H9 (cell line): ENCODE results near the gene CD81. TPM values are rescaled to one million over a fixed set of nuclear protein-coding genes. Genes with fewer than 3 reads are reported as not detected.

Experiments
- DNase-seq: peaks from one replicate; pipeline ENCODE4 v3.0.0-alpha.2; 2017
- H2AFZ ChIP-seq: one replicate; pipeline ENCODE4 v1.6.1; 2013; ENCODE audit warnings: mild to moderate bottlenecking, low read length, control low read depth, moderate library complexity
- H2AK5ac ChIP-seq: 2 replicates; pipeline ENCODE4 v1.6.1; 2013; ENCODE audit warnings: low read length, control low read depth, mixed read lengths; ENCODE audit not compliant: insufficient read length
- H2BK120ac ChIP-seq: one replicate; pipeline ENCODE4 v1.6.1; 2013; ENCODE audit warnings: low read depth, mild to moderate bottlenecking, low read length, control low read depth, inconsistent platforms; ENCODE audit not compliant: poor library complexity, severe bottlenecking
- H2BK12ac ChIP-seq: 2 replicates; pipeline ENCODE4 v1.6.1; 2013; ENCODE audit warnings: low read length, control low read depth, mixed read lengths, low read depth; ENCODE audit not compliant: insufficient read length
- H2BK15ac ChIP-seq: 2 replicates; pipeline ENCODE4 v1.6.1; 2013; ENCODE audit warnings: low read depth, low read length, control low read depth
- H2BK20ac ChIP-seq: one replicate; pipeline ENCODE4 v1.6.1; 2013; ENCODE audit warnings: low read depth, mild to moderate bottlenecking, low read length, control low read depth, inconsistent platforms; ENCODE audit not compliant: poor library complexity, severe bottlenecking
- H2BK5ac ChIP-seq: 2 replicates; pipeline ENCODE4 v1.6.1; 2013; ENCODE audit warnings: low read length, control low read depth, mixed read lengths; ENCODE audit not compliant: insufficient read length
- H3K14ac ChIP-seq: 2 replicates; pipeline ENCODE4 v1.6.1; 2013; ENCODE audit warnings: low read length, control low read depth; ENCODE audit not compliant: insufficient read depth
- H3K18ac ChIP-seq: 2 replicates; pipeline ENCODE4 v1.6.1; 2013; ENCODE audit warnings: low read depth, mild to moderate bottlenecking, mixed read lengths, low read length, control low read depth; ENCODE audit not compliant: insufficient read length
- H3K23ac ChIP-seq: 2 replicates; pipeline ENCODE4 v1.6.1; 2013; ENCODE audit warnings: low read length, control low read depth, mixed read lengths, low read depth; ENCODE audit not compliant: insufficient read length
- H3K23me2 ChIP-seq: 2 replicates; pipeline ENCODE4 v1.6.1; 2013; ENCODE audit warnings: low read depth, mild to moderate bottlenecking, mixed read lengths, low read length, control low read depth; ENCODE audit not compliant: insufficient read length, poor library complexity, severe bottlenecking
- H3K27ac ChIP-seq: 2 replicates; pipeline ENCODE4 v1.5.1; 2013; ENCODE audit warnings: low read length, control low read depth, mixed read lengths, low read depth; ENCODE audit not compliant: insufficient read length
- H3K27me3 ChIP-seq: 2 replicates; pipeline ENCODE4 v1.6.1; 2013; ENCODE audit warnings: low read length, control low read depth, inconsistent platforms; ENCODE audit not compliant: insufficient read depth
- H3K4ac ChIP-seq: 2 replicates; pipeline ENCODE4 v1.6.1; 2013; ENCODE audit warnings: low read depth, mild to moderate bottlenecking, control low read depth, inconsistent platforms, low read length, moderate library complexity
- H3K4me1 ChIP-seq: 2 replicates; pipeline ENCODE4 v1.6.1; 2013; ENCODE audit warnings: low read length, control low read depth, inconsistent platforms; ENCODE audit not compliant: insufficient read depth
- H3K4me2 ChIP-seq: 2 replicates; pipeline ENCODE4 v1.6.1; 2013; ENCODE audit warnings: low read length, control low read depth, mixed read lengths; ENCODE audit not compliant: insufficient read length, insufficient read depth
- H3K56ac ChIP-seq: 2 replicates; pipeline ENCODE4 v1.6.1; 2013; ENCODE audit warnings: low read depth, mild to moderate bottlenecking, mixed read lengths, low read length, control low read depth; ENCODE audit not compliant: insufficient read length
- H3K79me1 ChIP-seq: 2 replicates; pipeline ENCODE4 v1.6.1; 2013; ENCODE audit warnings: low read depth, mild to moderate bottlenecking, moderate library complexity, low read length, control low read depth, inconsistent platforms; ENCODE audit not compliant: insufficient read depth, poor library complexity, severe bottlenecking
- H3K79me2 ChIP-seq: 2 replicates; pipeline ENCODE4 v1.6.1; 2013; ENCODE audit warnings: low read length, control low read depth, inconsistent platforms; ENCODE audit not compliant: insufficient read depth
- H3K9ac ChIP-seq: 2 replicates; pipeline ENCODE4 v1.6.1; 2013; ENCODE audit warnings: low read length, control low read depth, mixed read lengths; ENCODE audit not compliant: insufficient read length; ENCODE audit errors: extremely low read depth
- H3K9me3 ChIP-seq: one replicate; pipeline ENCODE4 v1.6.1; 2013; ENCODE audit warnings: low read depth, low read length, inconsistent platforms; ENCODE audit not compliant: control insufficient read depth
- H3T11ph ChIP-seq: one replicate; pipeline ENCODE4 v1.6.1; 2013; ENCODE audit warnings: mild to moderate bottlenecking, low read length, control low read depth, inconsistent platforms
- H4K20me1 ChIP-seq: one replicate; pipeline ENCODE4 v1.6.1; 2013; ENCODE audit not compliant: control insufficient read depth, insufficient read length, insufficient read depth
- H4K5ac ChIP-seq: 2 replicates; pipeline ENCODE4 v1.6.1; 2013; ENCODE audit warnings: low read depth, mild to moderate bottlenecking, mixed read lengths, low read length, control low read depth; ENCODE audit not compliant: insufficient read length
- H4K8ac ChIP-seq: replicated peaks from 2 replicates; pipeline ENCODE4 v1.6.1; 2013; ENCODE audit warnings: low read length, control low read depth, mixed read lengths, low read depth; ENCODE audit not compliant: insufficient read length
- H4K91ac ChIP-seq: 2 replicates; pipeline ENCODE4 v1.6.1; 2013; ENCODE audit warnings: low read depth, mild to moderate bottlenecking, moderate library complexity, mixed read lengths, low read length, control low read depth; ENCODE audit not compliant: insufficient read length
- H3K27ac Mint-ChIP-seq, 3 experiments: 2 replicates in 2 of 3; 3 replicates in 1 of 3; pipeline ENCODE4 v1.8.0; 2020 to 2021; ENCODE audit warnings: mixed read lengths in 3 of 3, mild to moderate bottlenecking in 1 of 3, moderate library complexity in 1 of 3
- H3K27me3 Mint-ChIP-seq: 2 replicates; pipeline ENCODE4 v1.8.0; 2021; ENCODE audit warnings: low read depth, mild to moderate bottlenecking, moderate library complexity, mixed read lengths
- H3K36me3 Mint-ChIP-seq, 3 experiments: 2 replicates in 2 of 3; 3 replicates in 1 of 3; pipeline ENCODE4 v1.8.0; 2020 to 2021; ENCODE audit warnings: low read depth in 3 of 3, mixed read lengths in 3 of 3; ENCODE audit not compliant: insufficient read depth in 1 of 3
- H3K4me1 Mint-ChIP-seq, 2 experiments: 2 replicates each; pipeline ENCODE4 v1.8.0; 2020; ENCODE audit warnings: mixed read lengths in 2 of 2
- H3K4me3 Mint-ChIP-seq, 2 experiments: 2 replicates in 1 of 2; 3 replicates in 1 of 2; pipeline ENCODE4 v1.8.0; 2020 to 2021; ENCODE audit warnings: mild to moderate bottlenecking in 2 of 2, mixed read lengths in 2 of 2, moderate library complexity in 1 of 2
- H3K9me3 Mint-ChIP-seq, 2 experiments: 2 replicates in 1 of 2; 3 replicates in 1 of 2; pipeline ENCODE4 v1.8.0; 2020; ENCODE audit warnings: mild to moderate bottlenecking in 2 of 2, mixed read lengths in 2 of 2, moderate library complexity in 1 of 2
- CTCF ChIP-seq: fragments of 200-600 bp; sonication (generic); conservative IDR thresholded peaks from 3 replicates; pipeline ENCODE4 v1.8.0; 2021; ENCODE audit warnings: antibody characterized with exemption, mild to moderate bottlenecking
- WGBS: extraction: QIAGEN DNeasy Blood & Tissue Kit; methylation state at CpG from one replicate; pipeline ENCODE4 v1.1.7; 2013; ENCODE audit warnings: missing lambda C conversion rate, low lambda C conversion rate, mixed read lengths; ENCODE audit not compliant: insufficient read length; ENCODE audit errors: extremely low coverage; 5-methylcytosine and 5-hydroxymethylcytosine counted together
- total RNA-seq: library from RNA; stranded (reverse); gene quantifications from 2 replicates; pipeline ENCODE4 v1.2.1, GENCODE V29; 2021

The CD81 gene
- total RNA-seq, 1 experiment from 2014 or later: 246 TPM

GRCh38 chr11:2404735-2405196 is 27.7 kb downstream of the CD81 start:
- Histone ChIP-seq H2BK120ac (no peak overlapping the region), H3K4me2 (no peak overlapping the region), H3K9me3 (no peaks in the 10 kb centered on the region), H3T11ph (no peak overlapping the region), H3K56ac (no peak overlapping the region), H3K23me2 (peaks cover 9% of the 10 kb centered on the region), H4K5ac (no peak overlapping the region), H3K27ac (no peak overlapping the region), H2BK15ac (no peak overlapping the region), H4K91ac (no peak overlapping the region), H2BK5ac (no peak overlapping the region), H2BK20ac (no peak overlapping the region), H3K9ac (no peak overlapping the region), H4K20me1 (no peaks in the 10 kb centered on the region), H3K27me3 (no peaks in the 10 kb centered on the region), H3K18ac (no peak overlapping the region), H2BK12ac (no peak overlapping the region), H3K23ac (no peak overlapping the region), H3K4me1 (no peaks in the 10 kb centered on the region), H2AFZ (no peak overlapping the region), H2AK5ac (no peak overlapping the region), H3K4ac (no peak overlapping the region), H3K14ac (no peak overlapping the region), H3K79me1 (no peaks in the 10 kb centered on the region), H4K8ac (no peak overlapping the region), H3K79me2 (no peaks in the 10 kb centered on the region)
- H3K27ac Mint-ChIP-seq: no peak overlapping the region; a peak in 1 of 7 replicates
- peaks cover 3 to 4% of the 10 kb centered on the region in 2 experiments for H3K4me1 Mint-ChIP-seq
- WGBS: no CpG with 5 or more reads among the region's 12 CpGs
- peaks cover 7% of the 10 kb centered on the region for H3K27me3 Mint-ChIP-seq
- no peaks in the 10 kb centered on the region; a peak in 1 of 5 replicates for H3K9me3 Mint-ChIP-seq
- H3K36me3 Mint-ChIP-seq: peaks cover 0 to 19% (median 12%) of the 10 kb centered on the region in 3 experiments; a peak in 5 of 7 replicates
- DNase-seq: no peak
- TF ChIP-seq CTCF: no peak
- peak overlapping the region in 1 of 2 experiments; percentile 38; a peak in 1 of 5 replicates for H3K4me3 Mint-ChIP-seq
